HEK293 (cell line): Measurements from ENCODE around the gene DMBX1.

Experiments
- CTCF ChIP-seq: fragments of 450-650 bp; formaldehyde crosslinking; IDR thresholded peaks from 2 replicates; pipeline ENCODE4 v1.5.1; 2016; ENCODE audit warnings: missing biosample characterization, missing genetic modification characterization
- PBX3 ChIP-seq: sonication (generic); formaldehyde crosslinking; IDR thresholded peaks from 2 replicates; pipeline ENCODE4 v1.8.1; 2022; ENCODE audit warnings: mild to moderate bottlenecking, moderate library complexity, missing genetic modification reagents
- REST ChIP-seq: fragments of 450-650 bp; formaldehyde crosslinking; IDR thresholded peaks from 2 replicates; pipeline ENCODE4 v1.5.1; 2016; ENCODE audit warnings: missing biosample characterization, missing genetic modification characterization
- SP2 ChIP-seq: fragments of 450-650 bp; formaldehyde crosslinking; IDR thresholded peaks from 2 replicates; pipeline ENCODE4 v1.5.1; 2016; ENCODE audit warnings: missing biosample characterization, missing genetic modification characterization
- ZBTB7A ChIP-seq: fragments of 450-650 bp; formaldehyde crosslinking; IDR thresholded peaks from 2 replicates; pipeline ENCODE4 v1.5.1; 2016; ENCODE audit warnings: low read depth, missing biosample characterization, missing genetic modification characterization
- ZNF140 ChIP-seq: fragments of 450-650 bp; formaldehyde crosslinking; IDR thresholded peaks from 2 replicates; pipeline ENCODE4 v1.5.1; 2016; ENCODE audit warnings: missing biosample characterization, missing genetic modification characterization
- ZNF157 ChIP-seq: fragments of 450-650 bp; formaldehyde crosslinking; IDR thresholded peaks from 2 replicates; pipeline ENCODE4 v1.5.1; 2016; ENCODE audit warnings: missing biosample characterization, missing genetic modification characterization
- ZNF2 ChIP-seq: fragments of 450-650 bp; formaldehyde crosslinking; IDR thresholded peaks from 2 replicates; pipeline ENCODE4 v1.5.1; 2016; ENCODE audit warnings: missing biosample characterization, missing genetic modification characterization
- ZNF292 ChIP-seq: fragments of 450-650 bp; formaldehyde crosslinking; IDR thresholded peaks from 2 replicates; pipeline ENCODE4 v1.5.1; 2016; ENCODE audit warnings: low read depth, missing biosample characterization, missing genetic modification characterization, borderline replicate concordance

GRCh38 chr1:46440478-46440877, 49.2 kb upstream of the DMBX1 start:
- TF ChIP-seq CTCF (tag by site-specific recombination) = no peak
- TF ChIP-seq REST (tag by site-specific recombination) = no peak
- no peak for TF ChIP-seq ZNF2 (tag by site-specific recombination)
- no peak for TF ChIP-seq ZNF292 (tag by site-specific recombination)
- TF ChIP-seq PBX3 (CRISPR knock-in tag) = no peak
- TF ChIP-seq ZBTB7A (tag by site-specific recombination) = no peak
- no peak for TF ChIP-seq SP2 (tag by site-specific recombination)
- TF ChIP-seq ZNF140 = no peak
- no peak for TF ChIP-seq ZNF157 (tag by site-specific recombination)
